Breast epithelium (tissue), 3 donors: ENCODE results near the gene PNLIPRP2.

ENCODE experiments used
- POLR2A ChIP-seq: fragments of 450-650 bp; IDR thresholded peaks from one replicate; pipeline ENCODE4 v1.6.1; 2016; ENCODE audit warnings: antibody characterized with exemption, mild to moderate bottlenecking, moderate library complexity
- POLR2AphosphoS5 ChIP-seq, 3 donors: sonication (generic); formaldehyde crosslinking; IDR thresholded peaks; one replicate each; pipeline ENCODE4 v1.6.1; 2017; ENCODE audit warnings: antibody characterized with exemption in 3 of 3
- TF ChIP-seq, protein P1 (sequence below), 3 donors: fragments of 450-650 bp; IDR thresholded peaks; one replicate each; pipeline ENCODE4 v1.5.1; 2016 to 2017; ENCODE audit warnings: antibody characterized with exemption in 3 of 3, mild to moderate bottlenecking in 3 of 3, moderate library complexity in 3 of 3

GRCh38 chr10:116615199-116615776, 5.5 kb upstream of the PNLIPRP2 start:
- TF ChIP-seq, protein P1, sequence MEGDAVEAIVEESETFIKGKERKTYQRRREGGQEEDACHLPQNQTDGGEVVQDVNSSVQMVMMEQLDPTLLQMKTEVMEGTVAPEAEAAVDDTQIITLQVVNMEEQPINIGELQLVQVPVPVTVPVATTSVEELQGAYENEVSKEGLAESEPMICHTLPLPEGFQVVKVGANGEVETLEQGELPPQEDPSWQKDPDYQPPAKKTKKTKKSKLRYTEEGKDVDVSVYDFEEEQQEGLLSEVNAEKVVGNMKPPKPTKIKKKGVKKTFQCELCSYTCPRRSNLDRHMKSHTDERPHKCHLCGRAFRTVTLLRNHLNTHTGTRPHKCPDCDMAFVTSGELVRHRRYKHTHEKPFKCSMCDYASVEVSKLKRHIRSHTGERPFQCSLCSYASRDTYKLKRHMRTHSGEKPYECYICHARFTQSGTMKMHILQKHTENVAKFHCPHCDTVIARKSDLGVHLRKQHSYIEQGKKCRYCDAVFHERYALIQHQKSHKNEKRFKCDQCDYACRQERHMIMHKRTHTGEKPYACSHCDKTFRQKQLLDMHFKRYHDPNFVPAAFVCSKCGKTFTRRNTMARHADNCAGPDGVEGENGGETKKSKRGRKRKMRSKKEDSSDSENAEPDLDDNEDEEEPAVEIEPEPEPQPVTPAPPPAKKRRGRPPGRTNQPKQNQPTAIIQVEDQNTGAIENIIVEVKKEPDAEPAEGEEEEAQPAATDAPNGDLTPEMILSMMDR (IDR thresholded peaks at IDR 0.05) = no peak
- TF ChIP-seq POLR2AphosphoS5 (IDR thresholded peaks at IDR 0.05) = no peak
- TF ChIP-seq POLR2A = no peak
